ENCODE results near the gene CD163. TPM values are rescaled to one million over a fixed set of nuclear protein-coding genes. Genes with fewer than 3 reads are reported as not detected.
"Not testable (repeated sequence)": the region's sequence is repeated elsewhere in the genome, so short reads cannot be mapped to it uniquely, and the experiment has no call there.

The CD163 gene
- total and polyA plus RNA-seq, 9 donors = 15.2 to 203 (median 58.2) TPM

DNA sequence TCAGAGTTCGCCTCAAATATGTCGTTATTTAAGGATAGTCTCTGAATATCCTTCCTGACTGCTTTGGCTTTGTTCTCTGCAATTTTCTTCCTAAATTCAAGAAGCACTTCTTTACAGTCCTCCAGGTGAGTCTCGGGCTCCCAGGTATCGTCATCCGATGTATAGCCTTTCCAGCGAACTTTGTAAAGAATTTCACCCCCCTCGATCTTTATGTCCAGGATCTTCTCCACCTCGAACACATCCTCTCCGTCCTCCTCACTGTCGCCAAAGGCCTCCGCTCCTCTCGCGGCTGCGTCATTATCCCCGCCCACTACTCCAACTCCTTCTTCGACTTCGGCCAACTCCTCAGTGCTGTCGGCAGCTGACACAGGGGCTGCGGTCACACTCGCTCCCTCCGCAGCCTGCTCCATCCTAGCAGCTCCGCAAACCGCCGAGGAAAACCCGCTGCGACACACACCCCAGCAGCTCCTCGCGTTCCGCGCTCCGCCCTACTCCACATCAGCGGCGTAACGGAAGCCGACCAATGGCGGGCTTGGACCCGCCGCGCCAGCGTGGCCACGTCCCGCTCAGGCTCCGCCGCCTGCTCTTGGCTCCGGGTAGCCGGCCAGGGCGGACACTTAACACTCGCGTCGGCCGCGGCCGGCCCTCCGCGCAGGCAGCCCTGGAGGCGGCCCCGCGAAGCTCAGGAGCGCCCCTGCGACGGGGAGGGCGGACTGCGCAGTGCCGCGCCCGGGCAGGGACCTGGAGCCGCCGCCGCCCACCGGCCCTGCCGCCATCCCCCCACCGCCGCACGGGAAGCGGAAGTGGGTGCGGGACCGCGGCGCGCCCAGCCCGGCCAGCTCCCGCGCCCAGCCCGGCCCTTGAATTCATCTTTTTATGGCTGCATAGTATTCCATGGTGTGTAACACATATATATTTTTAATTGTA, 63.7 kb downstream of the CD163 start:
- no peak overlapping the region for H3K4me3 ChIP-seq
- no peak overlapping the region for H3K27ac ChIP-seq
- no peaks in the 10 kb centered on the region for H3K27me3 ChIP-seq
- H3K9me3 ChIP-seq = peaks cover 0 to 6% of the 10 kb centered on the region in 2 donors
- H3K4me1 ChIP-seq (ENCODE audit: insufficient read depth) = no peaks in the 10 kb centered on the region
- no peaks in the 10 kb centered on the region for H3K36me3 ChIP-seq
- intact Hi-C loops (cut with DNase I) = no loop called here
- WGBS, 3 donors = 7 to 12% (median 11%) methylated on average over 84 of the region's 84 CpGs
- DNase-seq = no peak
- no peak for TF ChIP-seq EP300 (IDR thresholded peaks at IDR 0.05)
- TF ChIP-seq, protein P1, sequence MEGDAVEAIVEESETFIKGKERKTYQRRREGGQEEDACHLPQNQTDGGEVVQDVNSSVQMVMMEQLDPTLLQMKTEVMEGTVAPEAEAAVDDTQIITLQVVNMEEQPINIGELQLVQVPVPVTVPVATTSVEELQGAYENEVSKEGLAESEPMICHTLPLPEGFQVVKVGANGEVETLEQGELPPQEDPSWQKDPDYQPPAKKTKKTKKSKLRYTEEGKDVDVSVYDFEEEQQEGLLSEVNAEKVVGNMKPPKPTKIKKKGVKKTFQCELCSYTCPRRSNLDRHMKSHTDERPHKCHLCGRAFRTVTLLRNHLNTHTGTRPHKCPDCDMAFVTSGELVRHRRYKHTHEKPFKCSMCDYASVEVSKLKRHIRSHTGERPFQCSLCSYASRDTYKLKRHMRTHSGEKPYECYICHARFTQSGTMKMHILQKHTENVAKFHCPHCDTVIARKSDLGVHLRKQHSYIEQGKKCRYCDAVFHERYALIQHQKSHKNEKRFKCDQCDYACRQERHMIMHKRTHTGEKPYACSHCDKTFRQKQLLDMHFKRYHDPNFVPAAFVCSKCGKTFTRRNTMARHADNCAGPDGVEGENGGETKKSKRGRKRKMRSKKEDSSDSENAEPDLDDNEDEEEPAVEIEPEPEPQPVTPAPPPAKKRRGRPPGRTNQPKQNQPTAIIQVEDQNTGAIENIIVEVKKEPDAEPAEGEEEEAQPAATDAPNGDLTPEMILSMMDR (IDR thresholded peaks at IDR 0.05) = no peak

DNA sequence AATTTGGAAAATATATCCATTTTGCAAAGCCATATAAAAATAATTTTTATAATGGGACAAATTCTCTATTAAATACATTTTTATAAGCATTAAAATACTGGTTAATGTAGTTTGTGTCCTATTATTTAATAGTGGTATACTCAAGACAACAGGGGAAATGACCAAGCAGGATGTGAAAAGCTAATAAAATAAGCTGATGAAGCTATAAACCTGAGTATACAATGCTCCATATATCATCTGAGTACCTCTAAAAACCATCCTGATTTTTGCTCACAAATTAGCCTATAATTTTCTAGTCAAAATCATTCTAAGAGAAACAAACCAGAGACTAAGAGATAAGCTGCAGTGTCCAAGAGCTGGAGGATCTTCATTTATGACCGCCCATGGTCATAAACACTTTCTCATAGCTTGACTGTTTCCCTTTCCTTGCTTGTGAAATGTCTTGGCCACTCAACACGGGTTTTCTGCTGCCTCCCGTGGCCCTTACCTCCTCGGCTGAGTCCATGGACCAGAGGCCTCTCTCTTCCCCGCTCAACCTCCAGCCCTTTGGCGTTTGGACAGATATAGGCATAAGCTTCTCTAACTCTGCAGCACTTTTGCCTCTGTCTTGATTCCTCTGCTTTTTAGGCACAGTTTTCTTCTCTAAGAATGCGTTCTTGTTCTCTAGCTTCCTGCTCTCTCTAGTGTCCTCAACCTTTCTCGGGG, 65.1 kb downstream of the CD163 start:
- H3K27ac ChIP-seq; intact Hi-C loops (cut with DNase I): not testable (repeated sequence)
- WGBS, 3 donors = 88 to 89% (median 88%) methylated on average over 8 of the region's 8 CpGs

DNA sequence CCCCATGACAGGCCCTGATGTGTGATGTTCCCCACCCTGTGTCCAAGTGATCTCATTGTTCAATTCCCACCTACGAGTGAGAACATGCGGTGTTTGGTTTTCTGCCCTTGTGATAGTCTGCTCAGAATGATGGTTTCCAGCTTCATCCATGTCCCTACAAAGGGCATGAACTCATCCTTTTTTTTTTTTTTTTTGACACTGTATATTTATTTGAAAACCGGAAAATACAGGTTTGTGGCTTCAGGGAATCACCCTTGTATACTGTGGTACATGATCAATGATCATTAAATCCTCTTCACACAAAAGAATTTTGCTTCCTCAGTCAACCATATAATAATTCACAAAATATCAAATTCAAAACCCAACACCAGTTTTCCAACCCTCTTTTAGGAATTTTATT, 66.1 kb downstream of the CD163 start:
- H3K4me3 ChIP-seq = not testable (repeated sequence)

More for the DNA sequence above, 65.1 kb downstream of the CD163 start:
- not testable (repeated sequence) for H3K9me3 ChIP-seq; DNase-seq; H3K27me3 ChIP-seq; H3K4me1 ChIP-seq (ENCODE audit: insufficient read depth); H3K36me3 ChIP-seq; H3K4me3 ChIP-seq

DNA sequence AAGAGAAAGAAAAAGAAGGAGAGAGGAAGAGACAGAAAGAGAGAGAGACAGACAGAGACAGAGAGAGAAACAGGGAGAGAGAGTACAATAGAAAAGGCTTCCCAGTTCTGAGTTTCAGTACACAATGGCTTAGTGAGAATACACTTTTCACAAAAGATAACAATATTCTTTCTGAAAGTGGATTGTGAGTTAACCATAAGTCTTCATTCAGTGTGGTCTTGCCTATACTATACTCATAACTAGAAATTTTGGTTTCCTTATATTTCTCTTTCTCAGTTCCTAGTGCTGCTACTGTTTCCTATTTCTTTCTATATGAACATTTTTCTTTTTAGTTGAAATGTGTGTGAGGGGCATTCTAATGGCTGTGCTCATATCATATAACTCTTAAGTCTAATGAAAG, 68.9 kb downstream of the CD163 start:
- no peaks in the 10 kb centered on the region for H3K27me3 ChIP-seq
- no peak for TF ChIP-seq EP300 (IDR thresholded peaks at IDR 0.05)
- TF ChIP-seq POLR2A (IDR thresholded peaks at IDR 0.05) = no peak
- TF ChIP-seq, protein P1 (IDR thresholded peaks at IDR 0.05) = no peak
- H3K4me3 ChIP-seq = no peak overlapping the region
- no peak overlapping the region for H3K27ac ChIP-seq
- intact Hi-C loops (cut with DNase I) = no loop called here
- no peaks in the 10 kb centered on the region for H3K36me3 ChIP-seq
- DNase-seq = no peak
- no peaks in the 10 kb centered on the region for H3K4me1 ChIP-seq (ENCODE audit: insufficient read depth)
- H3K9me3 ChIP-seq = no peaks in the 10 kb centered on the region

More for the DNA sequence above, 66.1 kb downstream of the CD163 start:
- H3K36me3 ChIP-seq; H3K27me3 ChIP-seq; H3K9me3 ChIP-seq; H3K27ac ChIP-seq; DNase-seq; intact Hi-C loops (cut with DNase I); H3K4me1 ChIP-seq (ENCODE audit: insufficient read depth): not testable (repeated sequence)
- WGBS, 3 donors = 87 to 92% (median 88%) methylated on average over 3 of the region's 3 CpGs

DNA sequence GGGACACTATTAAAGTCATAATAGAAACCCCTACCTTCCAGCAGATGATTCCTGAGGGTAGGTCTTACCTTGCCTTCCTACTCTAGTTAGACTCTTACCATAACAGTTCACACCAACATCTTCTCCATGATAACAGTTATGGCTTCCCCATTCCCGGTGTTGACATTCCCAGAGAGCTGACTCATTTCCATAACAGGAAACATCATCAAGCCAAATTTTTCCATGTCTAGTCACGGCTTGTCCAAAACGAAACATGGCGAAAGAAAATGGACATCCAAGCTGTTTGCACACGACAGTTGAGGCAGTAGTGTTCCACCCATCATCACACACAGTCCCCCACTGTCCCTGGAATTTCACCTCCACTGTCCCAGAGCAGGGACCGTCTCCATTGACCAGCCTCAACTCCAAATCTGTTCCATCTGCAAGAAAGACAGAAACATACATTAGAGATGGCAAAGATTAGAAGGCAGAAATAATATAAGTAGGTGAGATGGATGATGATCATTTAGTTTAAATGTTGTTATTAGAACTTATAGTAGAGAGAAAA, 70.2 kb downstream of the CD163 start:
- H3K36me3 ChIP-seq = no peaks in the 10 kb centered on the region
- H3K27me3 ChIP-seq = no peaks in the 10 kb centered on the region
- H3K4me1 ChIP-seq (ENCODE audit: insufficient read depth) = no peaks in the 10 kb centered on the region
- H3K9me3 ChIP-seq = no peaks in the 10 kb centered on the region
- WGBS, 3 donors = 61 to 81% (median 64%) methylated on average over 6 of the region's 6 CpGs
- TF ChIP-seq, protein P1 (IDR thresholded peaks at IDR 0.05) = no peak
- no peak for TF ChIP-seq EP300 (IDR thresholded peaks at IDR 0.05)
- TF ChIP-seq POLR2A (IDR thresholded peaks at IDR 0.05) = no peak
- H3K4me3 ChIP-seq = no peak overlapping the region
- no peak for DNase-seq
- H3K27ac ChIP-seq = no peak overlapping the region
- intact Hi-C loops (cut with DNase I) = no loop called here

Data from ovary (tissue), 9 donors.